WTC11 (cell line): ENCODE measurements around the gene PITPNC1. TPM values are rescaled to one million over a fixed set of nuclear protein-coding genes. Genes with fewer than 3 reads are reported as not detected.
A peak's percentile ranks its signal among the peaks of the same experiment; 100 is the strongest.

ENCODE experiments used
- ATAC-seq: fragments of 200-7000 bp; cut with Tn5 transposase; 2 replicates; pipeline ENCODE4 v1.10.0; 2021; ENCODE audit warnings: mild to moderate bottlenecking, moderate library complexity
- CTCF ChIA-PET: fragments of 300-600 bp; sonication (Branson Sonifier 250); formaldehyde crosslinking; loops from one replicate; lab custom pipeline; 2021; ENCODE audit warnings: antibody characterized with exemption; lab: Charles Lee
- POLR2A ChIA-PET: fragments of 350-600 bp; sonication (Branson Sonifier 250); formaldehyde crosslinking; loops from one replicate; lab custom pipeline; 2021; ENCODE audit warnings: antibody characterized with exemption; lab: Charles Lee
- DNase-seq: peaks from one replicate; pipeline ENCODE4 v3.0.0; 2021; ENCODE audit warnings: low spot score
- H3K27ac Mint-ChIP-seq: 2 replicates; pipeline ENCODE4 v1.8.0; 2021; ENCODE audit warnings: mixed read lengths
- H3K27me3 Mint-ChIP-seq: 2 replicates; pipeline ENCODE4 v1.8.0; 2021; ENCODE audit warnings: low read depth, mild to moderate bottlenecking, moderate library complexity, mixed read lengths
- H3K36me3 Mint-ChIP-seq: 2 replicates; pipeline ENCODE4 v1.8.0; 2021; ENCODE audit warnings: mixed read lengths
- H3K4me1 Mint-ChIP-seq: 2 replicates; pipeline ENCODE4 v1.8.0; 2022; ENCODE audit warnings: mixed read lengths
- H3K4me3 Mint-ChIP-seq: 2 replicates; pipeline ENCODE4 v1.8.0; 2021; ENCODE audit warnings: mild to moderate bottlenecking, moderate library complexity, mixed read lengths
- H3K9me3 Mint-ChIP-seq: 2 replicates; pipeline ENCODE4 v1.8.0; 2021; ENCODE audit warnings: mixed read lengths
- AR ChIP-seq: fragments of 250-450 bp; sonication (Bioruptor Pico); IDR thresholded peaks from 2 replicates; pipeline ENCODE4 v1.9.0; 2021; ENCODE audit warnings: mild to moderate bottlenecking
- ATF3 ChIP-seq: sonication (generic); formaldehyde crosslinking; conservative IDR thresholded peaks from 2 replicates; pipeline ENCODE4 v1.8.1; 2022; ENCODE audit warnings: mild to moderate bottlenecking, missing genetic modification reagents
- CREM ChIP-seq: sonication (generic); formaldehyde crosslinking; IDR thresholded peaks from 2 replicates; pipeline ENCODE4 v1.8.1; 2022; ENCODE audit warnings: mild to moderate bottlenecking, missing genetic modification reagents, moderate library complexity
- CTCF ChIP-seq: fragments of 200-600 bp; IDR thresholded peaks from 2 replicates; pipeline ENCODE4 v1.8.0; 2022; ENCODE audit warnings: antibody characterized with exemption
- ELF4 ChIP-seq: sonication (generic); formaldehyde crosslinking; IDR thresholded peaks from 2 replicates; pipeline ENCODE4 v1.8.1; 2022; ENCODE audit warnings: low read depth, mild to moderate bottlenecking, moderate library complexity, missing genetic modification reagents
- GABPB1 ChIP-seq: sonication (generic); formaldehyde crosslinking; IDR thresholded peaks from 2 replicates; pipeline ENCODE4 v1.8.1; 2023; ENCODE audit warnings: mild to moderate bottlenecking, missing genetic modification reagents
- IRF1 ChIP-seq: sonication (generic); formaldehyde crosslinking; IDR thresholded peaks from 2 replicates; pipeline ENCODE4 v1.8.0; 2023; ENCODE audit warnings: missing genetic modification reagents
- IRF2 ChIP-seq: sonication (generic); formaldehyde crosslinking; IDR thresholded peaks from 2 replicates; pipeline ENCODE4 v1.8.0; 2022; ENCODE audit warnings: low read depth, missing genetic modification reagents, borderline replicate concordance
- NFATC4 ChIP-seq: fragments of 250-450 bp; sonication (Bioruptor Pico); IDR thresholded peaks from 2 replicates; pipeline ENCODE4 v1.9.0; 2021; ENCODE audit warnings: mild to moderate bottlenecking
- NFE2L1 ChIP-seq: sonication (generic); formaldehyde crosslinking; IDR thresholded peaks from 2 replicates; pipeline ENCODE4 v1.8.1; 2023; ENCODE audit warnings: missing genetic modification reagents
- SMAD3 ChIP-seq: sonication (generic); formaldehyde crosslinking; IDR thresholded peaks from 2 replicates; pipeline ENCODE4 v1.8.0; 2022; ENCODE audit warnings: missing genetic modification reagents, mild to moderate bottlenecking, borderline replicate concordance
- SP1 ChIP-seq: sonication (generic); formaldehyde crosslinking; conservative IDR thresholded peaks from 2 replicates; pipeline ENCODE4 v1.8.1; 2022; ENCODE audit warnings: missing genetic modification reagents
- TEAD4 ChIP-seq: sonication (generic); formaldehyde crosslinking; IDR thresholded peaks from 2 replicates; pipeline ENCODE4 v1.8.0; 2022; ENCODE audit warnings: mild to moderate bottlenecking, missing genetic modification reagents
- TP53 ChIP-seq: sonication (generic); formaldehyde crosslinking; IDR thresholded peaks from 2 replicates; pipeline ENCODE4 v1.8.1; 2023; ENCODE audit warnings: mild to moderate bottlenecking, missing genetic modification reagents
- ZNF232 ChIP-seq: sonication (generic); formaldehyde crosslinking; IDR thresholded peaks from 2 replicates; pipeline ENCODE4 v1.8.0; 2022; ENCODE audit warnings: mild to moderate bottlenecking, missing genetic modification reagents
- ZNF263 ChIP-seq: sonication (generic); formaldehyde crosslinking; IDR thresholded peaks from 2 replicates; pipeline ENCODE4 v1.8.1; 2022; ENCODE audit warnings: low read depth, mild to moderate bottlenecking, moderate library complexity, missing genetic modification reagents
- ZNF423 ChIP-seq: fragments of 250-450 bp; sonication (Bioruptor Pico); IDR thresholded peaks from 2 replicates; pipeline ENCODE4 v2.1.2; 2022; ENCODE audit warnings: mild to moderate bottlenecking, moderate library complexity
- ZNF512 ChIP-seq: sonication (generic); formaldehyde crosslinking; IDR thresholded peaks from 2 replicates; pipeline ENCODE4 v1.8.1; 2022; ENCODE audit warnings: missing genetic modification reagents, borderline replicate concordance
- ZNF532 ChIP-seq: fragments of 250-450 bp; sonication (Bioruptor Pico); IDR thresholded peaks from 2 replicates; pipeline ENCODE4 v1.9.0; 2021; ENCODE audit warnings: mild to moderate bottlenecking, borderline replicate concordance
- total RNA-seq: library from RNA; stranded (reverse); gene quantifications from 3 replicates; pipeline ENCODE4 v1.2.3, GENCODE V29; 2021

Gene PITPNC1
- total RNA-seq, 1 experiment from 2014 or later: 39.8 TPM

- TF ChIP-seq ZNF512 (CRISPR knock-in tag): no peak
- no peak for TF ChIP-seq AR (CRISPR knock-in tag)
- TF ChIP-seq IRF1 (CRISPR knock-in tag): no peak
- TF ChIP-seq SMAD3: no peak
- no peak for TF ChIP-seq TP53 (CRISPR knock-in tag)
- TF ChIP-seq, all 79 proteins: peak for 0
Observed at GRCh38 chr17:67679721-67680120, 302.6 kb downstream of the PITPNC1 start (continued).

GRCh38 chr17:67680445-67681224 lies 303.6 kb downstream of the PITPNC1 start:
- H3K27ac Mint-ChIP-seq: no peak overlapping the region
- ATAC-seq (no peak), DNase-seq (no peak)
- no peak for TF ChIP-seq ZNF263 (CRISPR knock-in tag)
- TF ChIP-seq SP1 (CRISPR knock-in tag): no peak
- TF ChIP-seq ELF4 (CRISPR knock-in tag): no peak
- TF ChIP-seq NFE2L1 (CRISPR knock-in tag): no peak
- no peak for TF ChIP-seq ATF3 (CRISPR knock-in tag)
- TF ChIP-seq ZNF532 (CRISPR knock-in tag): no peak
- H3K36me3 Mint-ChIP-seq: peaks cover 7% of the 10 kb centered on the region; the same call in 1 of the 2 replicates
- ChIA-PET POLR2A (interaction anchor here (0.7 kb wide), 1 partner anchor 873 kb away, joined by 6 read pairs; no protein-coding TSS in a partner anchor), CTCF (interaction anchor here (0.7 kb wide), 2 partner anchors 306 to 676 kb away, joined by 4 read pairs; no protein-coding TSS in a partner anchor)
- H3K4me3 Mint-ChIP-seq: no peak overlapping the region
- no peaks in the 10 kb centered on the region for H3K27me3 Mint-ChIP-seq
- no peaks in the 10 kb centered on the region for H3K9me3 Mint-ChIP-seq
- peaks cover 8% of the 10 kb centered on the region; the same call in 1 of the 2 replicates for H3K4me1 Mint-ChIP-seq

GRCh38 chr17:67682196-67682595 lies 305.1 kb downstream of the PITPNC1 start:
- ChIA-PET POLR2A (no interaction called here), CTCF (interaction anchor here (0.6 kb wide), 2 partner anchors 98 to 135 kb away, joined by 3 read pairs; no protein-coding TSS in a partner anchor)
- peaks cover 8% of the 10 kb centered on the region; the same call in 1 of the 2 replicates for H3K4me1 Mint-ChIP-seq
- H3K4me3 Mint-ChIP-seq: no peak overlapping the region
- no peaks in the 10 kb centered on the region for H3K9me3 Mint-ChIP-seq
- H3K27ac Mint-ChIP-seq: peak overlapping the region; percentile 60; the same call in 1 of the 2 replicates
- ATAC-seq: no peak
- H3K36me3 Mint-ChIP-seq: peaks cover 3% of the 10 kb centered on the region; the same call in 1 of the 2 replicates
- DNase-seq: no peak
- no peaks in the 10 kb centered on the region for H3K27me3 Mint-ChIP-seq
- TF ChIP-seq ZNF263 (CRISPR knock-in tag) (no peak), TEAD4 (CRISPR knock-in tag) (no peak), CTCF (no peak), IRF2 (CRISPR knock-in tag) (no peak), ZNF423 (no peak), CREM (CRISPR knock-in tag) (no peak), NFATC4 (no peak), ZNF232 (no peak), GABPB1 (CRISPR knock-in tag) (no peak)
